ENCODE data around the gene MAGIX. TPM values are rescaled to one million over a fixed set of nuclear protein-coding genes. Genes with fewer than 3 reads are reported as not detected.

Gene MAGIX
- total and polyA plus RNA-seq, 9 donors = 0.32 to 22.5 (median 1.7) TPM

DNA sequence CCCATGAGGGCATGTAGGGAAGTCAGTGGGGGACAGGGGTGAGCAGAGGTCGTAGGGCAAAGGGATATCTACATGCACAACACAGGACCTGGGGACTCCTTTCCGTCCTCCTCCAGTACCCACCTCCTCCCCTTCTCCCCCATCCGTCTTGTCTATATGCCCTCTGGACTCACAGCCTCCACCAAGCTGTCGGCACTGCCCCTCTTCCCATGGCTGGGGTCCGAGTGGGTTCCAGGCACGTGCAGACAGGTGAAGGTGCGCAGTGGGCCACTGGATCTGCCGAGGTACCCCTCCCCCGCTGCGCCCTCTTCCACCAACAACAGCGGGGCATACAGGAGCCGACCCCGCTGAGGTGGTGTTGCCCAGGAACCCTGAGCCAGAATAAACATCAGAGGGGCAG lies 42.9 kb downstream of the MAGIX start:
- Histone ChIP-seq H3K27me3 (no peaks in the 10 kb centered on the region), H3K4me3 (no peak overlapping the region), H3K36me3 (no peaks in the 10 kb centered on the region), H3K4me1 (ENCODE audit: insufficient read depth) (no peaks in the 10 kb centered on the region), H3K9me3 (no peaks in the 10 kb centered on the region), H3K27ac (no peak overlapping the region)
- TF ChIP-seq POLR2A (IDR thresholded peaks at IDR 0.05) = no peak
- no peak for TF ChIP-seq EP300 (IDR thresholded peaks at IDR 0.05)
- TF ChIP-seq, protein P1, sequence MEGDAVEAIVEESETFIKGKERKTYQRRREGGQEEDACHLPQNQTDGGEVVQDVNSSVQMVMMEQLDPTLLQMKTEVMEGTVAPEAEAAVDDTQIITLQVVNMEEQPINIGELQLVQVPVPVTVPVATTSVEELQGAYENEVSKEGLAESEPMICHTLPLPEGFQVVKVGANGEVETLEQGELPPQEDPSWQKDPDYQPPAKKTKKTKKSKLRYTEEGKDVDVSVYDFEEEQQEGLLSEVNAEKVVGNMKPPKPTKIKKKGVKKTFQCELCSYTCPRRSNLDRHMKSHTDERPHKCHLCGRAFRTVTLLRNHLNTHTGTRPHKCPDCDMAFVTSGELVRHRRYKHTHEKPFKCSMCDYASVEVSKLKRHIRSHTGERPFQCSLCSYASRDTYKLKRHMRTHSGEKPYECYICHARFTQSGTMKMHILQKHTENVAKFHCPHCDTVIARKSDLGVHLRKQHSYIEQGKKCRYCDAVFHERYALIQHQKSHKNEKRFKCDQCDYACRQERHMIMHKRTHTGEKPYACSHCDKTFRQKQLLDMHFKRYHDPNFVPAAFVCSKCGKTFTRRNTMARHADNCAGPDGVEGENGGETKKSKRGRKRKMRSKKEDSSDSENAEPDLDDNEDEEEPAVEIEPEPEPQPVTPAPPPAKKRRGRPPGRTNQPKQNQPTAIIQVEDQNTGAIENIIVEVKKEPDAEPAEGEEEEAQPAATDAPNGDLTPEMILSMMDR (IDR thresholded peaks at IDR 0.05) = no peak
- 72 to 80% (median 76%) methylated on average over 13 of the region's 13 CpGs for WGBS, 3 donors
- no peak for DNase-seq
- intact Hi-C loops (cut with DNase I) = no loop called here

DNA sequence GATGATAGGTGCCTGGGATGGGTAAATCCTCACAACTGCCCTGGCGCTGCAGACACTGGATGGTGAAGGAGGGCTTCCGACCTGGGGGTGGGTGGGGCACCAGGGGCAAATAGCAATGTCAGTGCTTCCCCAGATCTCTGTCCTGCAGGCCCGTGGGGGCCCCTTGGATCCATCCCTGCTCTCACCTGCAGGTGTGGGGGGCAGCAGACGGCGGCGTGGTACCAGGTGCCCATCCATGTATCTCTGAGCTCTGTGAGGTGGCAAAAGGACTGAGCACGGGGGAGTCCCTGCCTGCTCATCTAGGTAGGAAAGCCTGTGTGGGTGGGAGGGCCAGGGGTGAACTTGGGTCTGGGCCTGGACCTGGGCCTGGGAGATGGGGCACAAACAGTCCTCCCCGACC lies 44.0 kb downstream of the MAGIX start:
- H3K27ac ChIP-seq = no peak overlapping the region
- no peak overlapping the region for H3K4me3 ChIP-seq
- no peaks in the 10 kb centered on the region for H3K27me3 ChIP-seq
- no peaks in the 10 kb centered on the region for H3K9me3 ChIP-seq
- no peak for DNase-seq
- no peaks in the 10 kb centered on the region for H3K4me1 ChIP-seq (ENCODE audit: insufficient read depth)
- H3K36me3 ChIP-seq = no peaks in the 10 kb centered on the region
- TF ChIP-seq POLR2A (IDR thresholded peaks at IDR 0.05) (no peak), EP300 (IDR thresholded peaks at IDR 0.05) (no peak)
- TF ChIP-seq, protein P1 (IDR thresholded peaks at IDR 0.05) = no peak
- intact Hi-C loops (cut with DNase I) = no loop called here
- 73 to 82% (median 78%) methylated on average over 8 of the region's 8 CpGs for WGBS, 3 donors

DNA sequence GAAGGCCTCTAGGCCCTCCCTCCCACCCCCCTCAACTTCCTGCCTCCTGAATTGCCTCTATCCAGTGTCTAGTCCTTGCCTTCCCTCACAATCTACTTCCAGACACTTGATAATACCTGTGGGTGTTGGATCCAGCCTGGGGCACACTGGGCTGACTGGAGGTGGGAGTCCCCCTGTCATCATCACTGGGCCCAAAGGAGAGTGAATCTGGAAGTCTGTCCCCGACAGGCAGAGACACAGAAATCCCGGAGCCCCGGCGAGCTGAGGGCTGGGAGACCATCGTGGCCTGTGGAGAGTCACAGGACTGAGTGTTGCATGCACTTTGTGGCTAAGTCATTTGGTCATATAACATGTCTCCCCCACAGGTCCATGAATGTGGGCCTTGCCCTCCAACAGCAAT lies 45.8 kb downstream of the MAGIX start:
- Histone ChIP-seq H3K27ac (no peak overlapping the region), H3K27me3 (no peaks in the 10 kb centered on the region), H3K36me3 (no peaks in the 10 kb centered on the region), H3K4me3 (no peak overlapping the region), H3K9me3 (no peaks in the 10 kb centered on the region), H3K4me1 (ENCODE audit: insufficient read depth) (no peaks in the 10 kb centered on the region)
- TF ChIP-seq EP300 (IDR thresholded peaks at IDR 0.05) (no peak), POLR2A (IDR thresholded peaks at IDR 0.05) (no peak)
- TF ChIP-seq, protein P1 (IDR thresholded peaks at IDR 0.05) = no peak
- DNase-seq = no peak
- intact Hi-C loops (cut with DNase I) = no loop called here
- WGBS, 3 donors = 84 to 95% (median 87%) methylated on average over 5 of the region's 5 CpGs

DNA sequence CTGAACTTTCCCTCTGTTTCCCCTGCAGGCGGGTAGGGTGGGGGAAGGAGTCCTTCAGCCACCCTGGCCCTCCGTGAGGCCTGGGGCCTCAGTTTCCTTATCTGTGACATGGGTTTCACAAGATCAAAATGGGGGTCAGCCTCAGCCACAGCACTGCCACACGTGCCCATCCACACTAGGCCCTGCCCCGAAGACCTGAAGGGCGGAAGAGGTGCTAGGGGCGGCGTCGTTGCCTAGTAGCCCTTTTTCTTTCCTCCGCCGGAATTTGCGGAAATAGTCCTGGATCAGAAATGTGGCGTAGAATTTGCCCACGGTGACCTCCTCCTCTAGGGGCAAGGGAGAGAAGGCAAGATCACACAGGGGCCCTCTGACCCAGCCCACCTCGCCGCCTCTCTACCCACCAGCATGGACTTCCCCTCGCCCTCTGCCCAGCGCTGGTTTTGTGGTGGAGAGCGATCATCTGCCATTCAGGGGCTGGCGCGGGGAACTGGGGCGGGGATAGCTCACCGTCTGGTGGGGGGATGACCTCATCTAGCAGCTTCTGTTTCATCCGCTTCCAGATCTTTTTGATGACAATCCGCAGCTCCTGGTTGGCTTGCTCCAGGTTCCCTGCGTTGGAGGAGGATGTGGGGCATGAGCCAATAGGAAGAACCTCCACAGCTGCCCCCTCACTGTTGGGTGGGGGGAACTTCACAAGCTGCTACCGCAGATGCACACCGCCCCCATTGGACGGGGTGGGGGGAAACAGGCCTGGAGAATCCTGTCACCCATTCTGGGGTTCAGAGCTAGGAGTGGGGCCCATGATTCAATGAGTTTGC lies 47.1 kb downstream of the MAGIX start:
- no peak for DNase-seq
- H3K9me3 ChIP-seq = no peaks in the 10 kb centered on the region
- H3K4me3 ChIP-seq = no peak overlapping the region
- no peaks in the 10 kb centered on the region for H3K4me1 ChIP-seq (ENCODE audit: insufficient read depth)
- WGBS, 3 donors = 42 to 55% (median 55%) methylated on average over 28 of the region's 28 CpGs
- no peak for TF ChIP-seq POLR2A (IDR thresholded peaks at IDR 0.05)
- no peak for TF ChIP-seq EP300 (IDR thresholded peaks at IDR 0.05)
- TF ChIP-seq, protein P1 (IDR thresholded peaks at IDR 0.05) = no peak
- intact Hi-C loops (cut with DNase I) = no loop called here
- no peaks in the 10 kb centered on the region for H3K36me3 ChIP-seq
- H3K27ac ChIP-seq = no peak overlapping the region
- no peaks in the 10 kb centered on the region for H3K27me3 ChIP-seq
